Adrenal gland (tissue), 5 donors: Measurements from ENCODE around the gene AMZ1.

Source experiments
- CTCF ChIP-seq, 6 experiments: fragments of 450-650 bp in 4 of 6; fragments of 200-600 bp in 2 of 6; sonication (generic) in 1 of 6; IDR thresholded peaks; 1 replicate in 5 of 6; 2 replicates in 1 of 6; pipeline versions ENCODE4 v1.5.1 to v1.8.0; 2016 to 2021; ENCODE audit warnings: antibody characterized with exemption in 6 of 6, mild to moderate bottlenecking in 2 of 6, moderate library complexity in 1 of 6
- POLR2A ChIP-seq, 2 donors: fragments of 450-650 bp; IDR thresholded peaks; one replicate each; pipeline ENCODE4 v1.6.1; 2017; ENCODE audit warnings: antibody characterized with exemption in 2 of 2, mild to moderate bottlenecking in 2 of 2, moderate library complexity in 1 of 2
- donor health status: DM: no; HTN: no; CAD: no.

DNA sequence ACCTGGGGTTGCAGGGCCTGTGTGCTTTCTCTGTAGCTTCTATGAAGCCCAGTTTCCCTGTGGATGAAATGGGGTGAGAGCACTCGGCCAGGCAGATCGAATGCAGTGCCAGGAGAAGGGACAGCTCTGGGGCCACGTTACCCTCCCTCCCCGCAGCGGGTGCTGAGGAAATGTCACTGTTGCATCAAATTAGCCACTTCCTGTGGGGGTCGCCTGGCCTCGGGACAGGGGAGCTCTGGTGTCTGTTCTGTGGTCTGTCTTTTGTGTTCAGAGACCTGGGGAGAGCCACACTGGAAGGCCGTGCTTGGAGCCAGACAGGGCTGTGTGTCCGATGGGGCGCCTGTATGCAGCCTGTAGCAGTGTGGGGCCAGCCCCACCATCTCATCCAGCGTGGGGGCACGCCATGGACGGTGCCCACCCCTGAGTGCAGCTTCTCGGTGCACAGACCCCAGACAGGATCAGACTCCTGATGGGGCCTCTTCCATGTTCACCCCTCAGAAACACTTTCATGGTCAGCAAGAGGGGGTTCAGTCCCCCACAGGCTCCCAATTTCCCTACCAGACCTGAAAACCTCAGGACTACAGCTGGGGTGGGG is 42.6 kb upstream of the AMZ1 start:
- no peak for TF ChIP-seq CTCF (IDR thresholded peaks at IDR 0.05)
- no peak for TF ChIP-seq POLR2A (IDR thresholded peaks at IDR 0.05)
